Measurements from ENCODE around the gene RUNDC1. TPM values are rescaled to one million over a fixed set of nuclear protein-coding genes. Genes with fewer than 3 reads are reported as not detected.

RUNDC1 gene
- total RNA-seq, 2 experiments from 2014 or later, result 16.2 to 16.8 TPM

DNA sequence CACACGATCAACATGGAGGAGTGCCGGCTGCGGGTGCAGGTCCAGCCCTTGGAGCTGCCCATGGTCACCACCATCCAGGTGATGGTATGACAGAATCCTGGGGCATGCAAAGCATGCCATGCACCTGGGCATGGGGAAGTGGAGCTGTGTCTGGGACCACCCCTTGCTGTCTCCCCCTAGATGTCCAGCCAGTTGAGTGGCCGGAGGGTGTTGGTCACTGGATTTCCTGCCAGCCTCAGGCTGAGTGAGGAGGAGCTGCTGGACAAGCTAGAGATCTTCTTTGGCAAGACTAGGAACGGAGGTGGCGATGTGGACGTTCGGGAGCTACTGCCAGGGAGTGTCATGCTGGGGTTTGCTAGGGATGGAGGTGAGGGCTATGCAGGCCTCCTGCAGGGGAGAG, 32.9 kb downstream of the RUNDC1 start:
- peaks cover 43% of the 10 kb centered on the region for H3K36me3 Mint-ChIP-seq (ENCODE audit: low read depth)

DNA sequence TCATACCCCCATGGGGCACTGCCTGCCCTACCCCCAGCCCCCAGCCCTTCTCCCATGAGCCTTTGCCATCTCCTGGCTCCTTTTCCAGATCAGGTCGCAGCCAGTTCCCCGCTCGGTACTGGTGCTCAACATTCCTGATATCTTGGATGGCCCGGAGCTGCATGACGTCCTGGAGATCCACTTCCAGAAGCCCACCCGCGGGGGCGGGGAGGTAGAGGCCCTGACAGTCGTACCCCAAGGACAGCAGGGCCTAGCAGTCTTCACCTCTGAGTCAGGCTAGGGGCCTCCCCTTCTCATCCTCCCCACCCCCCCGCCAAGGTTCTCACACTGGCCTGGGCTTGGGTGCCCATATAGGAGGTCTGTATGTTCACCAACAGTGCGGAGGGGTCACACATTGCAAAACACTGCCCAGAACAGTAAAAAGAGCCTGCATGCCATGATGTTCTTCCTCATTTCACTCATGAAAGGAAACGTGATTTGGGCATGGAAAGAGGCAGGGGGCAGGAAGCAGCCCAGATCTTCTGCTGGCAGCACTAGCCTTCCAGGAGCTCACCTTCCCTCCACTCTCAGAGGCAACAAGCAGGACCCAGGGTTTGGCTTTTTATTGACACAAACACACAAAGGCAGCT, 33.8 kb downstream of the RUNDC1 start:
- no peaks in the 10 kb centered on the region for H3K27me3 Mint-ChIP-seq (ENCODE audit: low read depth)
- ATAC-seq (no peak), DNase-seq (no peak)
- ChIA-PET POLR2A (interaction anchor here (1.6 to 2.2 kb wide), 3 partner anchors 8 to 16 kb away, joined by 4 to 14 read pairs (median 11); partner anchors contain the start of gene RPL27), CTCF (no interaction called here)
- H3K27ac Mint-ChIP-seq, result no peak overlapping the region
- no peaks in the 10 kb centered on the region for H3K9me3 Mint-ChIP-seq (ENCODE audit: insufficient read depth)
- peaks cover 28% of the 10 kb centered on the region for H3K4me1 Mint-ChIP-seq (ENCODE audit: low read depth)
- H3K36me3 Mint-ChIP-seq (ENCODE audit: low read depth), result peaks cover 41% of the 10 kb centered on the region
- no peak overlapping the region for H3K4me3 Mint-ChIP-seq

More for the DNA sequence above, 32.9 kb downstream of the RUNDC1 start:
- no peak for DNase-seq
- no peak for ATAC-seq
- Mint-ChIP-seq H3K4me1 (ENCODE audit: low read depth) (peaks cover 27% of the 10 kb centered on the region), H3K27ac (no peak overlapping the region), H3K4me3 (no peak overlapping the region), H3K27me3 (ENCODE audit: low read depth) (no peaks in the 10 kb centered on the region), H3K9me3 (ENCODE audit: insufficient read depth) (no peaks in the 10 kb centered on the region)
- POLR2A ChIA-PET, result interaction anchor here (1.6 to 2.2 kb wide), 2 partner anchors 11 to 15 kb away, joined by 3 to 14 read pairs; partner anchors contain the start of gene RPL27
- CTCF ChIA-PET, result no interaction called here

DNA sequence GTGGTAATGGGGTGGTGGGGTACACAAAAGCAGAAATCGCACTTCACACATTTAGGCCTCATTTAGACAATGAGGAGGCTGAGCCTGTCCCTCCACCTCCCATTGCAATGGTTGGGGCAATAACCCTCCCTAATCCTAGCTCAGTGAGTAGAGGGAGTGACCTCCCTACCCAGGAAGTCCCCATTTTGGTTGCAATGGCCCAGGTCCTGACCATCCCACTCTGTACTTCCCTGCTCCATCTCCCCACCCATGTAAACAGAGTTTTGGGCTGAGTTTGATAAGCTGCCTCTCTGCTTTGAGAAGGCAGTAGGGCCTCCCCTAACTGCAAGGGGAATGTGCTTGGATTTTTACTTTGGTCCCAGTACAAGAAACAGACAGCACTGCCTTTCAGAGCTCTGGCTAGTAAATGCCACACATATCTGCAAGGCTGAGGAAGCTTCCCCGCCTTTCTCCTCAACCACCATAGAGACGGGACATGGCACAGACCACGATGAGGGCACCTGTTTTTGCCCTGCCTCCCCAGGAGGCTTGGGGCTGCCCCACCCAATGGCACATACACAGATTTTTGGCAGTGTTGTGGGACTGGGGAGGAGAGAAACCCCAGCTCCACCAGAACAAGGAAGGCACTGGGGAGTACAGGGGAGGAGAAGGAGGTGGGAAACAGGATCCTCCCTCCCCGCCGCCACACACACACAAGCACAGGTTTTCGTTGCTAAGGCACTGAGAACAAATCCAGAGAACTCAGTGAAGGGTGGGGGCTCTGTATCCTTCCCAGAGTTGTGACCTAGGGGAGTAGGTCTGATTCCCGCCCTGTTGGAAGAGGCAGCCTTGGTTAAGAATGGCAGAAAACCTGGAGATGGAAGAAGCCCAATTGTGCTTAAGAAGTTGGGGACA, 34.5 kb downstream of the RUNDC1 start:
- peak overlapping the region; percentile 40 for H3K27ac Mint-ChIP-seq
- peaks cover 41% of the 10 kb centered on the region for H3K36me3 Mint-ChIP-seq (ENCODE audit: low read depth)
- H3K4me1 Mint-ChIP-seq (ENCODE audit: low read depth), result peaks cover 34% of the 10 kb centered on the region
- ATAC-seq (no peak), DNase-seq (no peak)
- ChIA-PET CTCF (no interaction called here), POLR2A (interaction anchor here (1.6 to 1.8 kb wide), 2 partner anchors 9 to 17 kb away, joined by 4 to 11 read pairs; partner anchors contain the start of gene RPL27)
- H3K9me3 Mint-ChIP-seq (ENCODE audit: insufficient read depth), result no peaks in the 10 kb centered on the region
- no peaks in the 10 kb centered on the region for H3K27me3 Mint-ChIP-seq (ENCODE audit: low read depth)
- no peak overlapping the region for H3K4me3 Mint-ChIP-seq

DNA sequence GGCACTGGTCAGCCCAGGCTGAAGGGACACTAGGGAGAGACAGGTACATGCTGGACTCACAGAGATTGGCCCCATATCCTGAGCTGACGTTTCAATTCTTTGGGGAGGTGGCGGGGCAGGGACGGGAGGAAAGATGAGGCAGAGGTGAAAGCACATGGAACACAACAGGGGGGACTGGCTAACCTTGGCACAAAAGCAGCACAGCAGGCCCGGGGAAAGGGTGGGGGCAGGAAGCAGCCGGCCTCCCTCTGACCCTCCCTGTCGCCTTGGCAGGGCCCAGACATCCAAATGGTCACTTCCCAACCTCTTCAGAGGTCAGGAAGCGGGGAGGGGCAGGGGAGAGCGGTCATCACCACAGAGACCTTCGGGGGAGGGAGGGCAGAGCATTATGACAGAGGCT, 35.2 kb downstream of the RUNDC1 start:
- Mint-ChIP-seq H3K36me3 (ENCODE audit: low read depth) (peaks cover 35% of the 10 kb centered on the region), H3K27me3 (ENCODE audit: low read depth) (no peaks in the 10 kb centered on the region), H3K9me3 (ENCODE audit: insufficient read depth) (no peaks in the 10 kb centered on the region), H3K4me1 (ENCODE audit: low read depth) (peaks cover 32% of the 10 kb centered on the region), H3K27ac (peak overlapping the region; percentile 40), H3K4me3 (no peak overlapping the region)
- DNase-seq, result no peak
- no peak for ATAC-seq
- ChIA-PET POLR2A (interaction anchor here (1.6 to 1.8 kb wide), 2 partner anchors 9 to 17 kb away, joined by 4 to 11 read pairs; partner anchors contain the start of gene RPL27), CTCF (no interaction called here)

DNA sequence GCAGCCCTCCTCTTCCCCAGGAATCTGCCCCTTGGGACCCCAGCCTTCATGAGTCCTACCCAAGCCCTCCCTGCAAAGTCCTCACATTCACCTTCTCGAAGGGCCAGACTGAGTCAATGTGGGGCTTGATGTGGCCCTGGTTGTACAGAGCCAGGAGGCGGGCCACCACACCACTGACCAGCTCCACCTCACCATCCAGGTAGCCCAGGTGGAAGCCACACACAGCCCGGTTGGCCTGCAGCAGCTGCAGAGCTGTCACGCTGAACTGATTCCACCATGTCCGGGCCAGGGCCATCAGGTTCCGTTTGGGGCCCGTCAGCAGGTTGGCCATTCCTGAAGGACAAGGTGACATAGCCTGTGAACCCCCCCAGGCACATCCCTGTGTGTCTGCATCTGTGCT, 35.9 kb downstream of the RUNDC1 start:
- H3K4me3 Mint-ChIP-seq, result no peak overlapping the region

DNA sequence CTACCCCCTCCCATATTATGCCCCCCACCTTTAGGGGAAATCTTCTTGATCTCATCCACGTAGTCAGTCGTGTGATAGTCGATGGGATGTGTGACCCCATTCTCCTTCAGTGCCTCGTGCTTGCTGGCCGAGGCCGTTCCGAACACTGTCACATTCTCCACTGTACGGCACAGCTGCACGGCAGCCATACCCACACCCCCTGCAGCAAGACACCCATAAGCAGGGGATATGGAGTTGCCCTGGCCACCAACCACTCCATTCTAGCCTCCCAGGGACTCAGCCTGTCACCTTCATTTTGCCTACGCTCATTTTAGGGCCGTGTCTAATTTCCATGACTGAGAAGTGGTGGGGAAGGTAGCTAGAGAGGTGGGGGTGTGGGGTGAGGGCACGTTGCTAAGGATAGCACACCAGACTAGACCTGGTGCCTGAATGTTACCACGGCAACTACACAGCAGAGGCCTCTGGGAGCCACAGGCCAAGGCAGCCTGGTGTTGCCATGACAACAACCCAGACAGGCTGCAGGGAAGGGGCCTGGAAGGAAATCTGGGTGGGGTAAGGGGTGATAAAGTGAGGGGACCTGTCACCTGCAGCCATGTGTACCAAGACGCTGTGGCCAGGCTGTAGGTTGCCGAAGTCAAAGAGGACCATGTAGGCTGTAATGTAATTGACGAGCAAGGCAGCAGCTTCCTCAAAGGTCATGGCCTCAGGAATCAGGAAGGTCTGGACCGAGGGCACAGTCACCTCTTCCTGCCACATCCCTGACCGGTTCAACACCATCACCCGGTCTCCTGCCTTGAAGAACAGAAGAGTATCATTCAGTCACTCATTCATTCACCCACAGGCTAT, 37.9 kb downstream of the RUNDC1 start:
- Mint-ChIP-seq H3K4me3 (no peak overlapping the region), H3K27ac (no peak overlapping the region), H3K36me3 (ENCODE audit: low read depth) (peaks cover 19% of the 10 kb centered on the region), H3K27me3 (ENCODE audit: low read depth) (peaks cover 3% of the 10 kb centered on the region), H3K9me3 (ENCODE audit: insufficient read depth) (no peaks in the 10 kb centered on the region), H3K4me1 (ENCODE audit: low read depth) (peaks cover 36% of the 10 kb centered on the region)
- ATAC-seq (peak; percentile 54), DNase-seq (peak; percentile 56)
- CTCF ChIA-PET, result interaction anchor here (1.0 kb wide), 1 partner anchor 13 kb away, joined by 3 read pairs; no protein-coding TSS in a partner anchor
- POLR2A ChIA-PET, result interaction anchor here (0.6 to 1.9 kb wide), 2 partner anchors 20 to 459 kb away, joined by 3 to 12 read pairs; partner anchors contain the start of gene RPL27

More for the DNA sequence above, 35.9 kb downstream of the RUNDC1 start:
- Mint-ChIP-seq H3K27me3 (ENCODE audit: low read depth) (no peaks in the 10 kb centered on the region), H3K9me3 (ENCODE audit: insufficient read depth) (no peaks in the 10 kb centered on the region), H3K4me1 (ENCODE audit: low read depth) (peaks cover 33% of the 10 kb centered on the region), H3K27ac (peak overlapping the region; percentile 40), H3K36me3 (ENCODE audit: low read depth) (peaks cover 31% of the 10 kb centered on the region)
- ChIA-PET POLR2A (no interaction called here), CTCF (no interaction called here)
- DNase-seq, result no peak
- ATAC-seq, result no peak

DNA sequence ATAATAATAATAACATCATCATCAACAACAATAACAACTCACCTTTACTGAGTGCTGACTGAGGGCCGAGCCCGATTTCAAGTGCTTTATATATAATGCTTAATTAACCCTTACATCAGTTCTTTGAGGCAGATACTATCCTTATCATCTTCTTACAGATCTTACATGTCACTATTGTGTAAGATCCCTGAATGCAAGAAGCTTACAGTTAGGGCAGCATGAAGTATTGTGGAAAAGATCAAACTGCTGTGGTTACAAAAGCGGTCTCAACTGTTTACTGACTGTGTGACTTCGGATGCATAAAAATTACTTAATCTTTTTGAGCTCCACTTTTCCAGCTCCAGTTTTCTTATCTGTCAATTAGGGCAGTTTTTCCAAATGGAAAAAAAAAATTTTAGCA, 38.6 kb downstream of the RUNDC1 start:
- no peaks in the 10 kb centered on the region for H3K9me3 Mint-ChIP-seq (ENCODE audit: insufficient read depth)
- peaks cover 14% of the 10 kb centered on the region for H3K36me3 Mint-ChIP-seq (ENCODE audit: low read depth)
- no peak overlapping the region for H3K4me3 Mint-ChIP-seq
- DNase-seq, result no peak
- peaks cover 3% of the 10 kb centered on the region for H3K27me3 Mint-ChIP-seq (ENCODE audit: low read depth)
- CTCF ChIA-PET, result interaction anchor here (1.0 kb wide), 1 partner anchor 12 kb away, joined by 3 read pairs; no protein-coding TSS in a partner anchor
- POLR2A ChIA-PET, result interaction anchor here (0.5 to 1.9 kb wide), 4 partner anchors 21 to 1245 kb away, joined by 3 to 12 read pairs (median 3); partner anchors contain the start of gene RPL27
- H3K27ac Mint-ChIP-seq, result no peak overlapping the region
- ATAC-seq, result peak; percentile 10
- H3K4me1 Mint-ChIP-seq (ENCODE audit: low read depth), result peaks cover 36% of the 10 kb centered on the region

DNA sequence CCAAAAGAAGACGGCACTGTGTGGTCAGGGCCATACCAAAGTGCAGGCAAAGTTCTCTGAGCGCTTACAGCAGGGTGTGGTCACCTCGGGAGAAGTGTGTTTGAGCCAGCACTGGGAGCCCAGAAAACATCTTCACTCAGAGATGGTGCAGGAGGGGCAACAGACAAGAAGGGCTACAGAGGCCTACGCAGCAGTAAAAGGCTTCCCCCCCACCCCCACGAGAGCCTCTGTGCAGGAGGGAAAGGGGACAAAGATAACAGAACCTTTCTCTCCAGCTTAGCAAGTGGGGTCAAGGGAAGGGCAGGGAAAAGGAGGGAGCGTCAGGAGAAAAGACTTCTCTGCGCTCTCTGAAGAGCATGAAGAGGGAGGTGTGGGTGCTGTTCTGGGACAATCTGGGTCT, 39.1 kb downstream of the RUNDC1 start:
- H3K4me1 Mint-ChIP-seq (ENCODE audit: low read depth), result peaks cover 38% of the 10 kb centered on the region
- DNase-seq, result no peak
- no peak overlapping the region for H3K4me3 Mint-ChIP-seq
- no peaks in the 10 kb centered on the region for H3K9me3 Mint-ChIP-seq (ENCODE audit: insufficient read depth)
- H3K36me3 Mint-ChIP-seq (ENCODE audit: low read depth), result peaks cover 11% of the 10 kb centered on the region
- ATAC-seq, result no peak
- CTCF ChIA-PET, result interaction anchor here (1.0 kb wide), 1 partner anchor 12 kb away, joined by 3 read pairs; no protein-coding TSS in a partner anchor
- POLR2A ChIA-PET, result interaction anchor here (0.5 to 1.9 kb wide), 3 partner anchors 21 to 1245 kb away, joined by 3 to 12 read pairs (median 3); partner anchors contain the start of gene RPL27
- H3K27me3 Mint-ChIP-seq (ENCODE audit: low read depth), result peaks cover 6% of the 10 kb centered on the region
- no peak overlapping the region for H3K27ac Mint-ChIP-seq

DNA sequence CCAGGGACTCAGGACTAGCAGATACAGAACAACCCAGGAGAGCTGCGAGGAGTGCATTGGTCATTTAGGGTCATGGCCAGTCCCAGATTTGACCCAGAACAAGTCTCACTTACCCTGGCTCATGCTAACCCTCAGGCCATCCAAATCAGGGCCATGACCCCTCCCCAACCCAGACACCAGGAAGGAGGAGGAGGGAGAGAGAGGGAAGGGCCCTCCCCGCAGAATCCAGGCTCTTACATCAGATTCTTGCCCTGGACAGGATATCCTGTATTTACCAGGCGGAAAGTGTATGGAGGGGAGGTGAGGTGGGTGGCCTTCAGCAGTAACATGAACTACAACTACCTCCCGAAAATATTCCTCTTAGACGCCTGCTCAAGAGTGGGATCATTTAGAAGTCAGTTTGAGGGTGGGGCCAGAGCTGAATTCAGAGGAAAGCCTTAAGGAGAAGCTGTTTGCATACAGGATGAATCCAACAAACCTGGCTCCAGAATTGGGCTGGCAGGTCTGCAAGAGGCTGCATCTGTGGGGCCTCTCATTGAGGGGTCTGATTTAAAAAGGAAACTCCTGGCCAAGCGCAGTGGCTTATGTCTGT, 39.8 kb downstream of the RUNDC1 start:
- DNase-seq, result no peak
- H3K4me1 Mint-ChIP-seq (ENCODE audit: low read depth), result peaks cover 39% of the 10 kb centered on the region
- peaks cover 10% of the 10 kb centered on the region for H3K27me3 Mint-ChIP-seq (ENCODE audit: low read depth)
- no peak overlapping the region for H3K4me3 Mint-ChIP-seq
- ChIA-PET CTCF (no interaction called here), POLR2A (interaction anchor here (1.9 kb wide), 1 partner anchor 22 kb away, joined by 12 read pairs; the partner anchor contains the start of gene RPL27)
- no peaks in the 10 kb centered on the region for H3K9me3 Mint-ChIP-seq (ENCODE audit: insufficient read depth)
- H3K36me3 Mint-ChIP-seq (ENCODE audit: low read depth), result peaks cover 5% of the 10 kb centered on the region
- no peak for ATAC-seq
- H3K27ac Mint-ChIP-seq, result no peak overlapping the region

DNA sequence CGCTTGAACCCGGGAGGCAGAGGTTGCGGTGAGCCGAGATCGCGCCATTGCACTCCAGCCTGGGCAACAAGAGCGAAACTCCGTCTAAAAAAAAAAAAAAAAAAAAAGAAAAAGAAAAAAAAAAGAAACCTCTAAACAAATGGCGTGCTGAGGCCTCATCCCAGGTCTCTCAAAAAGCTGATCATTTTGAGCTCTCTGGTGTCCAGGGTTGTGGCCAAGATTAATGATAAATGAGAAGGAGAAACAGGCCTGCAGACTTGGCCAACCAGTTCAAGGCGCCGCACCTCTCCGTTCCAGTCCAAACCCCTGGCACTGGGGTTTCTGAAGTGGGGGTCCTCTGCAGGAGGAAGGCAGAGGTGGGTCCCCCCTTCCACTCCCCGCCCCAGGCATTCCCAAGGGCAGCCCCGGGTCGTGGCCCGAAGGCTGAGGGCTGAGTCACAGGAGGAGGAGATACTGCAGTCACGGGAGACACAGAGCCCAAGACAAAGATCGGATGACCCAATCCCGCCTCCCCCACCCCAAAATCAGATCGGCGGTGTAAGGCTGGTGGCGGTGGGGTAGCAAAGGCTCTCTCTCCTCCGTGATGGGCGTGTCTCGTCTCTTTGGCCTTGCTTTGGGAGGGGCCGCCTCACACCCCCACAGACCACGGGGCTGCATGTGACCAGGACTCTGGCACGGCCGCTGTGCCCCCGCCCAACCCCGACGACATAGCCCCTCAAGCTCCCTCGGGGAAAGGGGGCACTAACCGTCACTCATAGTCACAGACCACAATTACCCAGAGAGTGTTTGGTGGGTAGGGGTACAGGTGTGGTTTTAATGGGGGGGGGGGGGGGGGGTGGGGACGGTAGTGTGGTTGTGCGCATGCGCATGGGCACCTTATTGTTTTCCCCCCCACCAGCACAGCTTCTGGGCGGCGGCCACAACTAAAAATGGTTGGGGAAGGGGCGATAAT, 40.7 kb downstream of the RUNDC1 start:
- DNase-seq, result no peak
- ChIA-PET POLR2A (interaction anchor here (0.9 to 1.4 kb wide), 3 partner anchors 12 to 294 kb away, joined by 3 to 5 read pairs (median 3); partner anchors contain the start of gene RPL27), CTCF (no interaction called here)
- H3K9me3 Mint-ChIP-seq (ENCODE audit: insufficient read depth), result no peaks in the 10 kb centered on the region
- peak overlapping the region; percentile 84 for H3K4me3 Mint-ChIP-seq
- peaks cover under 1% of the 10 kb centered on the region for H3K36me3 Mint-ChIP-seq (ENCODE audit: low read depth)
- H3K27ac Mint-ChIP-seq, result no peak overlapping the region
- H3K27me3 Mint-ChIP-seq (ENCODE audit: low read depth), result peaks cover 15% of the 10 kb centered on the region
- no peak for ATAC-seq
- H3K4me1 Mint-ChIP-seq (ENCODE audit: low read depth), result peaks cover 42% of the 10 kb centered on the region
